WTC11 (cell line): ENCODE results near the gene PIK3C2G. TPM values are rescaled to one million over a fixed set of nuclear protein-coding genes. Genes with fewer than 3 reads are reported as not detected.

Source experiments
- ATAC-seq: fragments of 200-7000 bp; cut with Tn5 transposase; 2 replicates; pipeline ENCODE4 v1.10.0; 2021; ENCODE audit warnings: mild to moderate bottlenecking, moderate library complexity
- CTCF ChIA-PET: fragments of 300-600 bp; sonication (Branson Sonifier 250); formaldehyde crosslinking; loops from one replicate; lab custom pipeline; 2021; ENCODE audit warnings: antibody characterized with exemption; lab: Charles Lee
- POLR2A ChIA-PET: fragments of 350-600 bp; sonication (Branson Sonifier 250); formaldehyde crosslinking; loops from one replicate; lab custom pipeline; 2021; ENCODE audit warnings: antibody characterized with exemption; lab: Charles Lee
- DNase-seq: peaks from one replicate; pipeline ENCODE4 v3.0.0; 2021; ENCODE audit warnings: low spot score
- H3K27ac Mint-ChIP-seq: 2 replicates; pipeline ENCODE4 v1.8.0; 2021; ENCODE audit warnings: mixed read lengths
- H3K27me3 Mint-ChIP-seq: 2 replicates; pipeline ENCODE4 v1.8.0; 2021; ENCODE audit warnings: low read depth, mild to moderate bottlenecking, moderate library complexity, mixed read lengths
- H3K36me3 Mint-ChIP-seq: 2 replicates; pipeline ENCODE4 v1.8.0; 2021; ENCODE audit warnings: mixed read lengths
- H3K4me1 Mint-ChIP-seq: 2 replicates; pipeline ENCODE4 v1.8.0; 2022; ENCODE audit warnings: mixed read lengths
- H3K4me3 Mint-ChIP-seq: 2 replicates; pipeline ENCODE4 v1.8.0; 2021; ENCODE audit warnings: mild to moderate bottlenecking, moderate library complexity, mixed read lengths
- H3K9me3 Mint-ChIP-seq: 2 replicates; pipeline ENCODE4 v1.8.0; 2021; ENCODE audit warnings: mixed read lengths
- ARID4B ChIP-seq: sonication (generic); formaldehyde crosslinking; IDR thresholded peaks from 2 replicates; pipeline ENCODE4 v1.8.0; 2023; ENCODE audit warnings: missing genetic modification reagents, mild to moderate bottlenecking, borderline replicate concordance
- E2F1 ChIP-seq: sonication (generic); formaldehyde crosslinking; IDR thresholded peaks from 2 replicates; pipeline ENCODE4 v1.8.0; 2022; ENCODE audit warnings: mild to moderate bottlenecking, missing genetic modification reagents
- ESRRA ChIP-seq: sonication (generic); formaldehyde crosslinking; IDR thresholded peaks from 2 replicates; pipeline ENCODE4 v1.8.1; 2022; ENCODE audit warnings: mild to moderate bottlenecking, missing genetic modification reagents, borderline replicate concordance
- FOXP1 ChIP-seq: sonication (generic); formaldehyde crosslinking; IDR thresholded peaks from 2 replicates; pipeline ENCODE4 v1.8.0; 2022; ENCODE audit warnings: missing genetic modification reagents, mild to moderate bottlenecking, moderate library complexity, borderline replicate concordance
- MLX ChIP-seq: sonication (generic); formaldehyde crosslinking; IDR thresholded peaks from 2 replicates; pipeline ENCODE4 v1.8.1; 2023; ENCODE audit warnings: mild to moderate bottlenecking, missing genetic modification reagents, moderate library complexity
- NR2C2 ChIP-seq: sonication (generic); formaldehyde crosslinking; IDR thresholded peaks from 2 replicates; pipeline ENCODE4 v1.8.0; 2022; ENCODE audit warnings: mild to moderate bottlenecking, missing genetic modification reagents
- PRRX2 ChIP-seq: fragments of 250-450 bp; sonication (Bioruptor Pico); IDR thresholded peaks from 2 replicates; pipeline ENCODE4 v1.8.0; 2021; ENCODE audit warnings: mild to moderate bottlenecking
- SMAD4 ChIP-seq: sonication (generic); formaldehyde crosslinking; IDR thresholded peaks from 2 replicates; pipeline ENCODE4 v1.8.0; 2022; ENCODE audit warnings: mild to moderate bottlenecking, missing genetic modification reagents
- SP1 ChIP-seq: sonication (generic); formaldehyde crosslinking; conservative IDR thresholded peaks from 2 replicates; pipeline ENCODE4 v1.8.1; 2022; ENCODE audit warnings: missing genetic modification reagents
- TCF7 ChIP-seq: sonication (generic); formaldehyde crosslinking; IDR thresholded peaks from 2 replicates; pipeline ENCODE4 v1.8.0; 2022; ENCODE audit warnings: mild to moderate bottlenecking, low read depth, missing genetic modification reagents, moderate library complexity
- TP53 ChIP-seq: sonication (generic); formaldehyde crosslinking; IDR thresholded peaks from 2 replicates; pipeline ENCODE4 v1.8.1; 2023; ENCODE audit warnings: mild to moderate bottlenecking, missing genetic modification reagents
- ZBTB43 ChIP-seq: sonication (generic); formaldehyde crosslinking; IDR thresholded peaks from 2 replicates; pipeline ENCODE4 v1.8.1; 2023; ENCODE audit warnings: mild to moderate bottlenecking, missing genetic modification reagents
- ZNF232 ChIP-seq: sonication (generic); formaldehyde crosslinking; IDR thresholded peaks from 2 replicates; pipeline ENCODE4 v1.8.0; 2022; ENCODE audit warnings: mild to moderate bottlenecking, missing genetic modification reagents
- ZNF317 ChIP-seq: sonication (generic); formaldehyde crosslinking; IDR thresholded peaks from 2 replicates; pipeline ENCODE4 v1.8.1; 2023; ENCODE audit warnings: low read depth, mild to moderate bottlenecking, moderate library complexity, missing genetic modification reagents, borderline replicate concordance
- ZNF396 ChIP-seq: fragments of 250-450 bp; sonication (Bioruptor Pico); IDR thresholded peaks from 2 replicates; pipeline ENCODE4 v1.8.0; 2021; ENCODE audit warnings: mild to moderate bottlenecking, moderate library complexity, borderline replicate concordance
- total RNA-seq: library from RNA; stranded (reverse); gene quantifications from 3 replicates; pipeline ENCODE4 v1.2.3, GENCODE V29; 2021
- TF ChIP-seq, protein P1 (sequence below): sonication (generic); formaldehyde crosslinking; IDR thresholded peaks from 2 replicates; pipeline ENCODE4 v1.8.0; 2022; ENCODE audit warnings: mild to moderate bottlenecking, missing genetic modification reagents
- TF ChIP-seq, protein P2 (sequence below): fragments of 250-450 bp; sonication (Bioruptor Pico); IDR thresholded peaks from 2 replicates; pipeline ENCODE4 v1.8.0; 2021; ENCODE audit warnings: mild to moderate bottlenecking
- TF ChIP-seq, protein P3 (sequence below): sonication (generic); formaldehyde crosslinking; IDR thresholded peaks from 2 replicates; pipeline ENCODE4 v1.8.0; 2022; ENCODE audit warnings: mild to moderate bottlenecking, missing genetic modification reagents
- TF ChIP-seq, protein P4 (sequence below): sonication (generic); formaldehyde crosslinking; IDR thresholded peaks from 2 replicates; pipeline ENCODE4 v1.8.1; 2023; ENCODE audit warnings: mild to moderate bottlenecking, missing genetic modification reagents, moderate library complexity
- TF ChIP-seq, protein P5 (sequence below): fragments of 250-450 bp; sonication (Bioruptor Pico); IDR thresholded peaks from 2 replicates; pipeline ENCODE4 v1.9.0; 2021; ENCODE audit warnings: mild to moderate bottlenecking, borderline replicate concordance

The PIK3C2G gene
- total RNA-seq, 1 experiment from 2014 or later = not detected

- CTCF ChIA-PET = interaction anchor here (1.1 to 3.0 kb wide), 4 partner anchors 14 to 75 kb away, joined by 5 to 29 read pairs (median 10); no protein-coding TSS in a partner anchor
- H3K27ac Mint-ChIP-seq = no peak overlapping the region
- TF ChIP-seq ZNF317 (CRISPR knock-in tag) (no peak), ARID4B (CRISPR knock-in tag) (no peak), ZNF232 (CRISPR knock-in tag) (no peak), PRRX2 (no peak), FOXP1 (CRISPR knock-in tag) (no peak), ZBTB43 (CRISPR knock-in tag) (no peak), SMAD4 (no peak), E2F1 (CRISPR knock-in tag) (no peak), ESRRA (CRISPR knock-in tag) (no peak), TCF7 (CRISPR knock-in tag) (no peak), TP53 (CRISPR knock-in tag) (no peak), NR2C2 (CRISPR knock-in tag) (no peak), SP1 (no peak), ZNF396 (CRISPR knock-in tag) (no peak), MLX (CRISPR knock-in tag) (no peak)
- TF ChIP-seq, protein P1, sequence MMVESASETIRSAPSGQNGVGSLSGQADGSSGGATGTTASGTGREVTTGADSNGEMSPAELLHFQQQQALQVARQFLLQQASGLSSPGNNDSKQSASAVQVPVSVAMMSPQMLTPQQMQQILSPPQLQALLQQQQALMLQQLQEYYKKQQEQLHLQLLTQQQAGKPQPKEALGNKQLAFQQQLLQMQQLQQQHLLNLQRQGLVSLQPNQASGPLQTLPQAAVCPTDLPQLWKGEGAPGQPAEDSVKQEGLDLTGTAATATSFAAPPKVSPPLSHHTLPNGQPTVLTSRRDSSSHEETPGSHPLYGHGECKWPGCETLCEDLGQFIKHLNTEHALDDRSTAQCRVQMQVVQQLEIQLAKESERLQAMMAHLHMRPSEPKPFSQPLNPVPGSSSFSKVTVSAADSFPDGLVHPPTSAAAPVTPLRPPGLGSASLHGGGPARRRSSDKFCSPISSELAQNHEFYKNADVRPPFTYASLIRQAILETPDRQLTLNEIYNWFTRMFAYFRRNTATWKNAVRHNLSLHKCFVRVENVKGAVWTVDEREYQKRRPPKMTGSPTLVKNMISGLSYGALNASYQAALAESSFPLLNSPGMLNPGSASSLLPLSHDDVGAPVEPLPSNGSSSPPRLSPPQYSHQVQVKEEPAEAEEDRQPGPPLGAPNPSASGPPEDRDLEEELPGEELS = no peak
- TF ChIP-seq, protein P2, sequence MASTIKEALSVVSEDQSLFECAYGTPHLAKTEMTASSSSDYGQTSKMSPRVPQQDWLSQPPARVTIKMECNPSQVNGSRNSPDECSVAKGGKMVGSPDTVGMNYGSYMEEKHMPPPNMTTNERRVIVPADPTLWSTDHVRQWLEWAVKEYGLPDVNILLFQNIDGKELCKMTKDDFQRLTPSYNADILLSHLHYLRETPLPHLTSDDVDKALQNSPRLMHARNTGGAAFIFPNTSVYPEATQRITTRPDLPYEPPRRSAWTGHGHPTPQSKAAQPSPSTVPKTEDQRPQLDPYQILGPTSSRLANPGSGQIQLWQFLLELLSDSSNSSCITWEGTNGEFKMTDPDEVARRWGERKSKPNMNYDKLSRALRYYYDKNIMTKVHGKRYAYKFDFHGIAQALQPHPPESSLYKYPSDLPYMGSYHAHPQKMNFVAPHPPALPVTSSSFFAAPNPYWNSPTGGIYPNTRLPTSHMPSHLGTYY (CRISPR knock-in tag) = no peak
- TF ChIP-seq, protein P3, sequence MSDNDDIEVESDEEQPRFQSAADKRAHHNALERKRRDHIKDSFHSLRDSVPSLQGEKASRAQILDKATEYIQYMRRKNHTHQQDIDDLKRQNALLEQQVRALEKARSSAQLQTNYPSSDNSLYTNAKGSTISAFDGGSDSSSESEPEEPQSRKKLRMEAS (CRISPR knock-in tag) = no peak
- TF ChIP-seq, protein P4, sequence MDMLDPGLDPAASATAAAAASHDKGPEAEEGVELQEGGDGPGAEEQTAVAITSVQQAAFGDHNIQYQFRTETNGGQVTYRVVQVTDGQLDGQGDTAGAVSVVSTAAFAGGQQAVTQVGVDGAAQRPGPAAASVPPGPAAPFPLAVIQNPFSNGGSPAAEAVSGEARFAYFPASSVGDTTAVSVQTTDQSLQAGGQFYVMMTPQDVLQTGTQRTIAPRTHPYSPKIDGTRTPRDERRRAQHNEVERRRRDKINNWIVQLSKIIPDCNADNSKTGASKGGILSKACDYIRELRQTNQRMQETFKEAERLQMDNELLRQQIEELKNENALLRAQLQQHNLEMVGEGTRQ (CRISPR knock-in tag) = no peak
- TF ChIP-seq, protein P5, sequence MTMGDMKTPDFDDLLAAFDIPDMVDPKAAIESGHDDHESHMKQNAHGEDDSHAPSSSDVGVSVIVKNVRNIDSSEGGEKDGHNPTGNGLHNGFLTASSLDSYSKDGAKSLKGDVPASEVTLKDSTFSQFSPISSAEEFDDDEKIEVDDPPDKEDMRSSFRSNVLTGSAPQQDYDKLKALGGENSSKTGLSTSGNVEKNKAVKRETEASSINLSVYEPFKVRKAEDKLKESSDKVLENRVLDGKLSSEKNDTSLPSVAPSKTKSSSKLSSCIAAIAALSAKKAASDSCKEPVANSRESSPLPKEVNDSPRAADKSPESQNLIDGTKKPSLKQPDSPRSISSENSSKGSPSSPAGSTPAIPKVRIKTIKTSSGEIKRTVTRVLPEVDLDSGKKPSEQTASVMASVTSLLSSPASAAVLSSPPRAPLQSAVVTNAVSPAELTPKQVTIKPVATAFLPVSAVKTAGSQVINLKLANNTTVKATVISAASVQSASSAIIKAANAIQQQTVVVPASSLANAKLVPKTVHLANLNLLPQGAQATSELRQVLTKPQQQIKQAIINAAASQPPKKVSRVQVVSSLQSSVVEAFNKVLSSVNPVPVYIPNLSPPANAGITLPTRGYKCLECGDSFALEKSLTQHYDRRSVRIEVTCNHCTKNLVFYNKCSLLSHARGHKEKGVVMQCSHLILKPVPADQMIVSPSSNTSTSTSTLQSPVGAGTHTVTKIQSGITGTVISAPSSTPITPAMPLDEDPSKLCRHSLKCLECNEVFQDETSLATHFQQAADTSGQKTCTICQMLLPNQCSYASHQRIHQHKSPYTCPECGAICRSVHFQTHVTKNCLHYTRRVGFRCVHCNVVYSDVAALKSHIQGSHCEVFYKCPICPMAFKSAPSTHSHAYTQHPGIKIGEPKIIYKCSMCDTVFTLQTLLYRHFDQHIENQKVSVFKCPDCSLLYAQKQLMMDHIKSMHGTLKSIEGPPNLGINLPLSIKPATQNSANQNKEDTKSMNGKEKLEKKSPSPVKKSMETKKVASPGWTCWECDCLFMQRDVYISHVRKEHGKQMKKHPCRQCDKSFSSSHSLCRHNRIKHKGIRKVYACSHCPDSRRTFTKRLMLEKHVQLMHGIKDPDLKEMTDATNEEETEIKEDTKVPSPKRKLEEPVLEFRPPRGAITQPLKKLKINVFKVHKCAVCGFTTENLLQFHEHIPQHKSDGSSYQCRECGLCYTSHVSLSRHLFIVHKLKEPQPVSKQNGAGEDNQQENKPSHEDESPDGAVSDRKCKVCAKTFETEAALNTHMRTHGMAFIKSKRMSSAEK (CRISPR knock-in tag) = no peak
- H3K27me3 Mint-ChIP-seq = no peaks in the 10 kb centered on the region
- DNase-seq (no peak), ATAC-seq (no peak)
- H3K36me3 Mint-ChIP-seq = no peaks in the 10 kb centered on the region
- H3K9me3 Mint-ChIP-seq = no peaks in the 10 kb centered on the region
- POLR2A ChIA-PET = no interaction called here
- H3K4me1 Mint-ChIP-seq = peaks cover 7% of the 10 kb centered on the region
- no peak overlapping the region for H3K4me3 Mint-ChIP-seq
These were observed 59.7 kb downstream of the PIK3C2G start for GRCh38 chr12:18320976-18321375.
